Liver (tissue), 9 donors: ENCODE measurements around the gene EPS8L1. TPM values are rescaled to one million over a fixed set of nuclear protein-coding genes. Genes with fewer than 3 reads are reported as not detected.

ENCODE experiments used
- DNase-seq: peaks from one replicate; pipeline ENCODE4 v3.0.0-alpha.2; 2017; ENCODE audit warnings: low spot score
- H3K27ac ChIP-seq, 2 donors: one replicate each; pipeline ENCODE4 v1.7.0; 2013; ENCODE audit warnings: inconsistent platforms in 2 of 2, low read length in 2 of 2, control low read depth in 1 of 2, low read depth in 1 of 2, mild to moderate bottlenecking in 1 of 2
- H3K27me3 ChIP-seq, 4 donors: one replicate each; pipeline versions ENCODE4 v1.6.1 to v1.7.0; 2013; ENCODE audit warnings: low read length in 3 of 4, inconsistent platforms in 1 of 4, mild to moderate bottlenecking in 1 of 4, moderate library complexity in 1 of 4; ENCODE audit not compliant: control insufficient read depth in 4 of 4, insufficient read depth in 4 of 4
- H3K36me3 ChIP-seq, 4 donors: one replicate each; pipeline versions ENCODE4 v1.6.1 to v1.7.0; 2013; ENCODE audit warnings: low read length in 3 of 4, mild to moderate bottlenecking in 3 of 4, low read depth in 1 of 4, moderate library complexity in 1 of 4; ENCODE audit not compliant: control insufficient read depth in 4 of 4, insufficient read depth in 3 of 4
- H3K4me1 ChIP-seq, 4 donors: one replicate each; pipeline versions ENCODE4 v1.6.1 to v1.7.0; 2013; ENCODE audit warnings: low read length in 3 of 4, mild to moderate bottlenecking in 3 of 4, moderate library complexity in 1 of 4; ENCODE audit not compliant: control insufficient read depth in 4 of 4, insufficient read depth in 4 of 4
- H3K4me3 ChIP-seq, 3 donors: one replicate each; pipeline versions ENCODE4 v1.6.1 to v1.7.0; 2013; ENCODE audit warnings: low read length in 3 of 3, control low read depth in 1 of 3, low read depth in 1 of 3, mild to moderate bottlenecking in 1 of 3
- H3K9ac ChIP-seq, 2 donors: one replicate each; pipeline ENCODE4 v1.7.0; 2013; ENCODE audit warnings: low read length in 2 of 2, mild to moderate bottlenecking in 2 of 2, moderate library complexity in 2 of 2, control low read depth in 1 of 2, low read depth in 1 of 2
- H3K9me3 ChIP-seq, 4 donors: one replicate each; pipeline versions ENCODE4 v1.6.1 to v1.7.0; 2013; ENCODE audit warnings: low read length in 3 of 4; ENCODE audit not compliant: control insufficient read depth in 4 of 4
- EGR1 ChIP-seq, 2 donors: IDR thresholded peaks; 2 replicates each; pipeline ENCODE4 v1.6.1; 2016 to 2018; ENCODE audit warnings: antibody characterized with exemption in 2 of 2, low read depth in 2 of 2
- FOXA1 ChIP-seq: IDR thresholded peaks from 2 replicates; pipeline ENCODE4 v1.6.1; 2016; ENCODE audit warnings: antibody characterized with exemption
- FOXA2 ChIP-seq: IDR thresholded peaks from 2 replicates; pipeline ENCODE4 v1.6.1; 2016; ENCODE audit warnings: antibody characterized with exemption
- HNF4G ChIP-seq: IDR thresholded peaks from 2 replicates; pipeline ENCODE4 v1.6.1; 2016; ENCODE audit warnings: antibody characterized with exemption
- JUND ChIP-seq, 2 donors: IDR thresholded peaks; 2 replicates each; pipeline ENCODE4 v1.6.1; 2016; ENCODE audit warnings: antibody characterized with exemption in 2 of 2
- NR2F2 ChIP-seq: IDR thresholded peaks from 2 replicates; pipeline ENCODE4 v1.6.1; 2016; ENCODE audit warnings: antibody characterized with exemption
- RAD21 ChIP-seq, 2 donors: IDR thresholded peaks; 2 replicates each; pipeline ENCODE4 v1.6.1; 2016; ENCODE audit warnings: antibody characterized with exemption in 2 of 2, mild to moderate bottlenecking in 2 of 2
- RXRA ChIP-seq, 2 donors: IDR thresholded peaks; 2 replicates each; pipeline ENCODE4 v1.6.1; 2017 to 2018; ENCODE audit warnings: antibody characterized with exemption in 2 of 2, mild to moderate bottlenecking in 1 of 2
- SP1 ChIP-seq: IDR thresholded peaks from 2 replicates; pipeline ENCODE4 v1.6.1; 2018; ENCODE audit warnings: antibody characterized with exemption, mild to moderate bottlenecking
- TAF1 ChIP-seq: conservative IDR thresholded peaks from 2 replicates; pipeline ENCODE4 v1.6.1; 2016; ENCODE audit warnings: antibody characterized with exemption, mild to moderate bottlenecking
- YY1 ChIP-seq: IDR thresholded peaks from 2 replicates; pipeline ENCODE4 v1.6.1; 2016; ENCODE audit warnings: antibody characterized with exemption, mild to moderate bottlenecking
- WGBS: extraction: QIAGEN DNeasy Blood & Tissue Kit; methylation state at CpG from one replicate; pipeline ENCODE4 v1.1.7; 2013; 5-methylcytosine and 5-hydroxymethylcytosine counted together
- polyA plus RNA-seq, 2 donors: library from polyadenylated mRNA; stranded (reverse) in 1 of 2; unstranded in 1 of 2; fragments of 200-250 nt in 1 of 2; fragments of >200 nt in 1 of 2; fragmentation: Nextera tagmentation in 1 of 2; extraction: Ambion mirVana in 1 of 2; gene quantifications; one replicate each; pipeline versions ENCODE4 v1.2.1 to v1.2.3, GENCODE V29; 2013 to 2015
- total RNA-seq, 2 donors: library from RNA; depleted of rRNA; stranded (reverse); fragments of >200 nt; gene quantifications; one replicate each; pipeline ENCODE4 v1.2.3, GENCODE V29; 2014
- TF ChIP-seq, protein P1 (sequence below): IDR thresholded peaks from 2 replicates; pipeline ENCODE4 v1.6.1; 2016; ENCODE audit warnings: antibody characterized with exemption
- TF ChIP-seq, protein P2 (sequence below): IDR thresholded peaks from 2 replicates; pipeline ENCODE4 v1.6.1; 2016; ENCODE audit warnings: antibody characterized with exemption
- TF ChIP-seq, protein P3 (sequence below): IDR thresholded peaks from 2 replicates; pipeline ENCODE4 v1.6.1; 2016; ENCODE audit warnings: antibody characterized with exemption
- TF ChIP-seq, protein P4 (sequence below): IDR thresholded peaks from 2 replicates; pipeline ENCODE4 v1.6.1; 2016; ENCODE audit warnings: antibody characterized with exemption, mild to moderate bottlenecking
- donor health status: healthy.
- donor health status: healthy.
- donor health status: healthy.
- donor health status: healthy.
- donor health status: healthy.

Gene EPS8L1
- total and polyA plus RNA-seq, 4 donors, result 0.40 to 1.5 (median 0.87) TPM

DNA sequence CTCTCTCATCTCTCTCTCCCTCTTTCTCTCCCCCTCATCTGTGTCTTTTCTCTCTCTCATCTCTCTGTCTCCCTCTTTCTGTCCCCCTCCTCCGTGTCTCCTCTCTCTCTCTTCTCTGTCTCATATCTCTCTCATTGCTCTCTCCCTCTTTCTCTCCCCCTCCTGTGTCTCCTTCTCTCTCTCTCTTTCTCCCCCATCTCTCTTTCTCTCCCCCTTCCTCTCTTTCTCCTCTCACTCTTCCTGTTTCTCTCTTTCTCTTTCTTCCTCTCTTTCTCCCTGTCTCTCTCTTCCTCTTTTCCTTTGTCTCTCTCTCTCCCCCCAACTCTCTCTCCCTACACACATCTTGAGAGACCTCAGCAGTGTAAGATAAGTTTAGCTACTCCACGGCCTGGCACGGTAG lies 7.8 kb upstream of the EPS8L1 start:
- TF ChIP-seq, protein P1, sequence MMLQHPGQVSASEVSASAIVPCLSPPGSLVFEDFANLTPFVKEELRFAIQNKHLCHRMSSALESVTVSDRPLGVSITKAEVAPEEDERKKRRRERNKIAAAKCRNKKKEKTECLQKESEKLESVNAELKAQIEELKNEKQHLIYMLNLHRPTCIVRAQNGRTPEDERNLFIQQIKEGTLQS, result no peak
- TF ChIP-seq TAF1 (no peak), FOXA1 (no peak), YY1 (no peak), FOXA2 (no peak), HNF4G (no peak), SP1 (no peak), RXRA (IDR thresholded peaks at IDR 0.05) (no peak), RAD21 (IDR thresholded peaks at IDR 0.05) (no peak), JUND (IDR thresholded peaks at IDR 0.05) (no peak), NR2F2 (no peak), EGR1 (IDR thresholded peaks at IDR 0.05; ENCODE audit: low read depth in 2 of 2) (no peak)
- TF ChIP-seq, protein P2, sequence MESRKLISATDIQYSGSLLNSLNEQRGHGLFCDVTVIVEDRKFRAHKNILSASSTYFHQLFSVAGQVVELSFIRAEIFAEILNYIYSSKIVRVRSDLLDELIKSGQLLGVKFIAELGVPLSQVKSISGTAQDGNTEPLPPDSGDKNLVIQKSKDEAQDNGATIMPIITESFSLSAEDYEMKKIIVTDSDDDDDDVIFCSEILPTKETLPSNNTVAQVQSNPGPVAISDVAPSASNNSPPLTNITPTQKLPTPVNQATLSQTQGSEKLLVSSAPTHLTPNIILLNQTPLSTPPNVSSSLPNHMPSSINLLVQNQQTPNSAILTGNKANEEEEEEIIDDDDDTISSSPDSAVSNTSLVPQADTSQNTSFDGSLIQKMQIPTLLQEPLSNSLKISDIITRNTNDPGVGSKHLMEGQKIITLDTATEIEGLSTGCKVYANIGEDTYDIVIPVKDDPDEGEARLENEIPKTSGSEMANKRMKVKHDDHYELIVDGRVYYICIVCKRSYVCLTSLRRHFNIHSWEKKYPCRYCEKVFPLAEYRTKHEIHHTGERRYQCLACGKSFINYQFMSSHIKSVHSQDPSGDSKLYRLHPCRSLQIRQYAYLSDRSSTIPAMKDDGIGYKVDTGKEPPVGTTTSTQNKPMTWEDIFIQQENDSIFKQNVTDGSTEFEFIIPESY, result no peak
- TF ChIP-seq, protein P3, sequence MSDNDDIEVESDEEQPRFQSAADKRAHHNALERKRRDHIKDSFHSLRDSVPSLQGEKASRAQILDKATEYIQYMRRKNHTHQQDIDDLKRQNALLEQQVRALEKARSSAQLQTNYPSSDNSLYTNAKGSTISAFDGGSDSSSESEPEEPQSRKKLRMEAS, result no peak
- TF ChIP-seq, protein P4, sequence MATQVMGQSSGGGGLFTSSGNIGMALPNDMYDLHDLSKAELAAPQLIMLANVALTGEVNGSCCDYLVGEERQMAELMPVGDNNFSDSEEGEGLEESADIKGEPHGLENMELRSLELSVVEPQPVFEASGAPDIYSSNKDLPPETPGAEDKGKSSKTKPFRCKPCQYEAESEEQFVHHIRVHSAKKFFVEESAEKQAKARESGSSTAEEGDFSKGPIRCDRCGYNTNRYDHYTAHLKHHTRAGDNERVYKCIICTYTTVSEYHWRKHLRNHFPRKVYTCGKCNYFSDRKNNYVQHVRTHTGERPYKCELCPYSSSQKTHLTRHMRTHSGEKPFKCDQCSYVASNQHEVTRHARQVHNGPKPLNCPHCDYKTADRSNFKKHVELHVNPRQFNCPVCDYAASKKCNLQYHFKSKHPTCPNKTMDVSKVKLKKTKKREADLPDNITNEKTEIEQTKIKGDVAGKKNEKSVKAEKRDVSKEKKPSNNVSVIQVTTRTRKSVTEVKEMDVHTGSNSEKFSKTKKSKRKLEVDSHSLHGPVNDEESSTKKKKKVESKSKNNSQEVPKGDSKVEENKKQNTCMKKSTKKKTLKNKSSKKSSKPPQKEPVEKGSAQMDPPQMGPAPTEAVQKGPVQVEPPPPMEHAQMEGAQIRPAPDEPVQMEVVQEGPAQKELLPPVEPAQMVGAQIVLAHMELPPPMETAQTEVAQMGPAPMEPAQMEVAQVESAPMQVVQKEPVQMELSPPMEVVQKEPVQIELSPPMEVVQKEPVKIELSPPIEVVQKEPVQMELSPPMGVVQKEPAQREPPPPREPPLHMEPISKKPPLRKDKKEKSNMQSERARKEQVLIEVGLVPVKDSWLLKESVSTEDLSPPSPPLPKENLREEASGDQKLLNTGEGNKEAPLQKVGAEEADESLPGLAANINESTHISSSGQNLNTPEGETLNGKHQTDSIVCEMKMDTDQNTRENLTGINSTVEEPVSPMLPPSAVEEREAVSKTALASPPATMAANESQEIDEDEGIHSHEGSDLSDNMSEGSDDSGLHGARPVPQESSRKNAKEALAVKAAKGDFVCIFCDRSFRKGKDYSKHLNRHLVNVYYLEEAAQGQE, result no peak
- no peak for DNase-seq
- H3K36me3 ChIP-seq, result no peaks in the 10 kb centered on the region
- H3K4me3 ChIP-seq, result no peak overlapping the region
- 49% methylated on average over 3 of the region's 3 CpGs for WGBS
- H3K27me3 ChIP-seq, result peaks cover 0 to 11% (median 3%) of the 10 kb centered on the region in 4 donors
- H3K9ac ChIP-seq, result no peak overlapping the region
- peaks cover 0 to 2% (median 0%) of the 10 kb centered on the region in 4 donors for H3K4me1 ChIP-seq
- H3K9me3 ChIP-seq, result no peaks in the 10 kb centered on the region
- no peak overlapping the region for H3K27ac ChIP-seq

DNA sequence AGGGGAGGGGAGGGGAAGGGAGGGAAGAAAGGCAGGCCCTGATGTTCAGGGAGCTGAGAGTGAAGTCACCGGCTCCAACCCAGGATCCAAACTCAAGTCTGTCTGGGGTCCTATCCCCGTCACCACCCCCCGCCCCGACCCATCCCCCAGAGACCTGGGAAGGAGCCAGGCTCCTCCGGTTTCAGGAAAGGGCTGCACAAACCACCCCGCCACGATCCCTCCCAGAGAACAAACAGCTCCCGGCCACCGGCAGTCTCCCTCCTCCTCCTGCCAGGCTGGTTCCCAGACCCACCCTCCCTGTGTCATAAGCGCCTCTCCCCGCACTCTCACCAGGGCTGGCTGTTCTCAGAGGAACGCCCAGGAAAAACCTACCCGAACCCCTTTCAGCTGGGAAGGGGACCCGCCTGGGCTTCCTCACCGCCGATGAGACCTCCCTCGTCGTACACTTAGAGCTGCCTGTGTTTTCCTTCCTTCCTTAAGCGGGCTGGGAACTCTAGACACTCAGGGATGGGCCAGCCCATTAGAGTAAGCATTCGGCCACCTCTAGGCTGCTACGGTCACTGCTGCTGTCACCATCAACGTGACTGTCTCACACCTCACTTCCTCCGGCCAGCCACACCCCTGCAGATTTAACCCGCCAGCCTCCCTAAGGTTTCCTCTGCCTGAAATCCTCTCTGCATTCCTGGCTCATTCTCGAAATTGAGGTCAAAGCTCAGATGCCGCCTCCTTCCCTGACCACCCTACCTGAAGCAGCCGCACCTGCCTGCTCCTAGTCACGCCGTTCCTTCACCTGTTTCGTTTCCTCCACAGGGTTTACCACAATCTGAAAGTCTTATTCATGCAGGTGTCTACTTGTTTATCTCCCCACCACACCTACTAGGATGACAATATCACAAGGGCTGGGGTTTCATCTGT lies 6.5 kb upstream of the EPS8L1 start:
- Histone ChIP-seq H3K9ac (no peak overlapping the region), H3K27ac (no peak overlapping the region), H3K4me1 (no peaks in the 10 kb centered on the region), H3K36me3 (no peaks in the 10 kb centered on the region), H3K9me3 (no peaks in the 10 kb centered on the region), H3K27me3 (peaks cover 0 to 11% (median 3%) of the 10 kb centered on the region in 4 donors), H3K4me3 (no peak overlapping the region)
- no peak for DNase-seq
- 8% methylated on average over 30 of the region's 30 CpGs for WGBS
- no peak for TF ChIP-seq NR2F2
- TF ChIP-seq, protein P4, result no peak
